GM12873 (cell line): ENCODE measurements around the gene EPHB1.

ENCODE experiments used
- TF ChIP-seq, protein P1 (sequence below): IDR thresholded peaks from 2 replicates; pipeline ENCODE4 v1.5.1; 2012; ENCODE audit warnings: low read depth, mild to moderate bottlenecking, moderate library complexity, low read length, control low read depth; ENCODE audit not compliant: insufficient read depth; ENCODE audit errors: missing control alignments

EPHB1 gene

DNA sequence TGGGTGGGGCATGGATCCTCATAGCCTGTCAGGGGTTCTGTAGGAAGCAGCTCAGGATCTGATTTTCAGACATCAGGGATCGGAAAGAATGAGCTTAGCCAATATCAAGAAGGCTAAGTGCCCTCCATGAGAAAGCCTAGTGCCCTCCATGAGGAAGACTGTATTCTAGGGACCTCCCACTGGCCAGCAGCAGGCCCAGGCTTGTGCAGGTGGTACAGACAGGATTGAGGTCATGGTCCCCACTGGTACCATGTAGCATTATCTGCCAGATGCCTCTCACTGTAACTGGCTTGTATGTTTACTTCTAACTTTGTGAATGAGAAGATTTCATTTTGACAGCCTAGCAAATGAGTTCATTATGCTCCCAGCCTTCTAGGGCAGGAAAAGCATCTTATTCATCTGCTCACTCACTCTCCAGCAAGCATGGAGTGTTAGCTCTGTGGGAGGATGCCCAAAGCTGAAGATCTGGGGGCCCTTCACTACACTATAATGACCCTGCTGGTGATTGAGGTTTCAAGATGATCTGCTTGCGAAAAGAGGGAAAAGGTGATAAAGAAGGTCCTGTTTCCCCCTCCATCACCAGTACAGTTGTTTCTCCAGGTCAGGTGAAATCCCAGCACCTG is 7.5 kb downstream of the EPHB1 start:
- TF ChIP-seq, protein P1, sequence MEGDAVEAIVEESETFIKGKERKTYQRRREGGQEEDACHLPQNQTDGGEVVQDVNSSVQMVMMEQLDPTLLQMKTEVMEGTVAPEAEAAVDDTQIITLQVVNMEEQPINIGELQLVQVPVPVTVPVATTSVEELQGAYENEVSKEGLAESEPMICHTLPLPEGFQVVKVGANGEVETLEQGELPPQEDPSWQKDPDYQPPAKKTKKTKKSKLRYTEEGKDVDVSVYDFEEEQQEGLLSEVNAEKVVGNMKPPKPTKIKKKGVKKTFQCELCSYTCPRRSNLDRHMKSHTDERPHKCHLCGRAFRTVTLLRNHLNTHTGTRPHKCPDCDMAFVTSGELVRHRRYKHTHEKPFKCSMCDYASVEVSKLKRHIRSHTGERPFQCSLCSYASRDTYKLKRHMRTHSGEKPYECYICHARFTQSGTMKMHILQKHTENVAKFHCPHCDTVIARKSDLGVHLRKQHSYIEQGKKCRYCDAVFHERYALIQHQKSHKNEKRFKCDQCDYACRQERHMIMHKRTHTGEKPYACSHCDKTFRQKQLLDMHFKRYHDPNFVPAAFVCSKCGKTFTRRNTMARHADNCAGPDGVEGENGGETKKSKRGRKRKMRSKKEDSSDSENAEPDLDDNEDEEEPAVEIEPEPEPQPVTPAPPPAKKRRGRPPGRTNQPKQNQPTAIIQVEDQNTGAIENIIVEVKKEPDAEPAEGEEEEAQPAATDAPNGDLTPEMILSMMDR: no peak

DNA sequence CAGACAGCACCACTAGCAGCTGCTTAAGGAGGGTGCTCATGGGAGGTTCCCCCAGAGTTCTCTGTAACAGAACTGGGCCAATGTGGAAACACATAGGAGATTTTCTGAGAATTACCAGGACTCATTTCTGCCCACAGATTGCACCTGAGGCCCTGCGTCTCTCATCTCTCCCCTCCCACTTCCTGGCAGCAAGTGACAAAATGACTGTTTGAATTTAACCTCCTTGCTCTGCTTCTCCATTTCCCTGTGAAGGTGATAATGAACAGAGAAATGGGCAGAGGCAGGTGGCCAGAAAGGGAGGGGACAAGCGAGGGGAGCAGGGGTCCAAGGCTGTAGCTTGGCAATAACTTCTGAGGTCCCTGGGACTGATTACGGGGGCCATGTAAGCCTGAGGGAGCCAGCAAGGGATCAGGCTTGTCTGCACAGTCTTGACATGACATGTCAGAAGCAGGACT is 8.0 kb downstream of the EPHB1 start:
- TF ChIP-seq, protein P1: no peak

DNA sequence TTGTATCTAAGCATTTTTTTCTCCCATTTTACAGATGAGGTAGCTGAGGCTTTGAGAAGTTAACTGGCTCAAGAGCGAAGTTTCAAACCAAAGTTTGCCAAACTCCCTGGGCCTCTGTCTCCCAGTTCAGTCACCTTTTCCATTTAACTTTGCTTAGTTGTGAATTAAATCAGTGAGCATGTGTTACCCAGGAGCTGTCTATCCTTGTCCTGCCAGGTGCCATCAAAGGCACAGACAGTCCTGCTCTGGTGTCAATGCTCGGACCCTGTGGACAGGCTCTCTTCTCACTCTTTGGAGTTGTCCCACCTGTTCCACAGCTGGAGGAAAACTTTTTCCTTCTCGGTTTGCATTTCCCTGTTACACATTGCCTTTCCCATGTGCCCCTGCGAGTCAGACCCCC is 8.6 kb downstream of the EPHB1 start:
- TF ChIP-seq, protein P1: no peak

DNA sequence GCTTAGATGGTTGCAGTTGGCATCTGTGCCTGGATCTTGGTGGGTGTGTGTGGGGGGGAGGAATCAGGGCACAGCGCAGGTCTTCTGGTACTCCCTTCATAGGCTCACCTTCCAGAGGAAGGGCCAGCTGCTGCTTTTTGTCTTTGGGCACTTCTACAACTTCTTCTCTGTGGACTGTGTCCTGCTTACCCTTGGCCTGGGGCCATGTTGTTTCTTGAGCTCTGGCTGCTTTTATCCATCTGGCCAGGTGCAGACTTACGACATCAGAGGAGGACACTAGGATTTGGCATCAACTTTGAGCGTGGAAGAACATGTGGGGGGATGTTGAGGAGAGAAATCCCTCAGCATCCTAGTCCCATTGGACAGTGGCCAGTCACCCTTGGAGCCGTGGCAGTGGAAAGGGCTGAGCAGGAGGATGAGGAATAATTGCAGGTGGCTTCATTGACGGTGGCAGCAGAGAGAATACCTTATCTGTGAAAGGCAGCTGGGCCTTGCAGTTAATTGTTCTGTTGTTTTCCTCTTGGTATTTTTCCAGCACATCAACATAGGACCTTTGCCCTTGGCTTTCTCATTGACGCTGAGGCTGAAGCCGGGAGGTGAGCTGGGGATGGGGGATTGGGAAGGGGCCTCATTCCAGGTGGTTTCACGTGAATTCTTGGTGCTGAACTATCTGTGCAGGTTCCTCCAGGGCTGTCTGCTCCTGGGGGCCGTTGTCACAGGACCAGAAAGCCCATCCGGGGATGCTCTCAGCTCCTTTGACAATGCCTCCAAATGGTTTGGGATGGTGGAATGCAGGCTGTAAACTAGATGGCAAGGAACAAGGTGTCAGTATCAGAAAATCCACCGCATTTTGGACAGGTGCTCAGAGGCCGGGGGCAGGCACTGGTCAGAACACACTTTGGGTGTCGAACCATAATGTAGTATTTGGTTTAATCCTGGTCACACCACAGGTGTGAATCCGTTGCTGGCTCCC is 9.7 kb downstream of the EPHB1 start:
- TF ChIP-seq, protein P1: no peak

DNA sequence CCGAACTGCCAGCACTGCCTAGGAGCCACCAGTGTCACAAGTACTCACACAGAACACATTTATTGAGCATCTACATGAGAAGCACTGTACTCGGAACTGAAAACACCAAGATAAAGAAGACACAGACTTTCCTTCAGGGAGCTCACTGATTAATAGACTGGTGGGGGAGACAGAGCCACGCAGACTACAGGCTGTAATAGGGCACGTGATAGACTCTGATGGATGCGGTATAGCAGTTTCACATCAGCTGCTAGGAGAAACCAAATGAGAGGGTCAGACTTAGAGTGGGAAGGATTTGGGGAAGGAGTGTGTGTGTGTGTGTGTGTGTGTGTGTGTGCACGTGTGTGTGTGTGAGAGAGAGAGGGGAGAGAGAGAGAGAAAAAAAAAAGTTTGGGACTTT is 12.1 kb downstream of the EPHB1 start:
- TF ChIP-seq, protein P1: no peak

DNA sequence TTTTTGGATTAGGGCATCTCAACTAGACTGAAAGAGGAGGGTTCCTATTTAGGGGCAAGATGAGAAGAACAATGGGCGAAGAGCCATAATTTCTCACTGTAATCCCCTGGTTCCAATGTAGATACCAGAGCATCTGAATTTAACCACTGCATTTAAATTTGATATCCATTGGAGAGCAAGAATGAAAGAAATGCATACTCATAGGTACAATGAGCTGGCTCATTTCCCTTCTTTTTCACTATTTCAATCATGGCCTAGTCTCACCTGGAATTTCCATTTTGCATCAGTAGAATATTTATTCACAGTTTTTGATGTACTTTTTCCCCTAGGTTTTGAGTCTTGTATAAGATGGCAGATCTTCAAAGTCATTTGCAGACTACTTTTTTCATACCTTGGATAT is 13.8 kb downstream of the EPHB1 start:
- TF ChIP-seq, protein P1: no peak

DNA sequence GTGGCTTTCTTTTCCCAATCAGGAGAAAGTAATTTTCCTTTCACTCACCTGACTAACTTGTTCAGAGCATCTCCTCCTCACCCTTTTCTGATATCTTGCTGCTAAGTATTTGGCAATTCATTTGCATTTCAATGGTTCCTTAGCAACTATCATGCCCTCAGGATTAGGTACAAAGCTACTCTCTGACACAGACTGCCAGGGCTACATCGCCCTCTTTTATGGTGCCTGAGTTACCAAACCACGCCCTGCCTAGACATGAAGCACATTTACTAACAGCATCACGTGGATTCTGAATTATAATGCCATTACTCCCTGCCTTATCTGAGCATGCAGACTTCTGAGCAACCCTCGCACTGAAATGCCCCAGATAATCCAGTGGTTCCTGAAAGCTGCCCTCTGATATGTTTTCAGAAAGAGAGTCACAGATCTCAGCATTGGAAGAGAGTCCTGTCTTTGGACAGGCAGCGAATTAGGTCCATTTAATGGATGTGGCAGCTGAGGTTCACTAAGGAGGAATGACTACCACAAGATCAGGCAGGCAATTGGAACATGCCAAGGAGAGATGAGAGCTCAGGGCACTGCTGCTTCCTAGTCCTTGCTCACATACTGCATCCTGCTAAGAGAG is 14.5 kb downstream of the EPHB1 start:
- TF ChIP-seq, protein P1: no peak
